Cardiac fibroblast (primary cell): Measurements from ENCODE around the gene FXYD6.

Experiments
- DNase-seq, 2 donors: peaks; one replicate each; pipeline versions ENCODE4 v3.0.0 to v3.0.0-alpha.2; 2010; ENCODE audit warnings: low read depth in 2 of 2
- H3K4me3 ChIP-seq, 2 donors: replicated peaks in 1 of 2; 1 replicate in 1 of 2; 2 replicates in 1 of 2; pipeline ENCODE4 v1.5.1; 2011; ENCODE audit warnings: low read depth in 2 of 2, low read length in 2 of 2, mild to moderate bottlenecking in 2 of 2, moderate library complexity in 1 of 2
- CTCF ChIP-seq: IDR thresholded peaks from one replicate; pipeline ENCODE4 v1.5.1; 2011; ENCODE audit warnings: low read depth, mild to moderate bottlenecking, low read length, inconsistent platforms

FXYD6 gene

GRCh38 chr11:117835576-117835975 is 40.9 kb downstream of the FXYD6 start:
- no peak for DNase-seq
- no peak for TF ChIP-seq CTCF
- no peak overlapping the region for H3K4me3 ChIP-seq

GRCh38 chr11:117834838-117835443 is 41.5 kb downstream of the FXYD6 start:
- TF ChIP-seq CTCF: no peak
- no peak for DNase-seq
- no peak overlapping the region for H3K4me3 ChIP-seq

- DNase-seq: no peak
- no peak for TF ChIP-seq CTCF
Observed at GRCh38 chr11:117834068-117834810, 42.2 kb downstream of the FXYD6 start.

GRCh38 chr11:117833401-117833891 is 43.0 kb downstream of the FXYD6 start:
- no peak for TF ChIP-seq CTCF
- no peak for DNase-seq
- H3K4me3 ChIP-seq: no peak overlapping the region

More at GRCh38 chr11:117834068-117834810, 42.2 kb downstream of the FXYD6 start:
- H3K4me3 ChIP-seq: no peak overlapping the region

GRCh38 chr11:117832511-117832910 is 43.9 kb downstream of the FXYD6 start:
- no peak for TF ChIP-seq CTCF
- no peak overlapping the region for H3K4me3 ChIP-seq

GRCh38 chr11:117831661-117832415 is 44.6 kb downstream of the FXYD6 start:
- DNase-seq: no peak
- no peak overlapping the region for H3K4me3 ChIP-seq
- no peak for TF ChIP-seq CTCF

More at GRCh38 chr11:117832511-117832910, 43.9 kb downstream of the FXYD6 start:
- no peak for DNase-seq
